Esophagus muscularis mucosa (tissue), 4 donors: ENCODE measurements around the gene NOP56.

Experiments
- CTCF ChIP-seq, 3 experiments: fragments of 200-600 bp in 2 of 3; fragments of 450-650 bp in 1 of 3; sonication (generic) in 2 of 3; IDR thresholded peaks; one replicate each; pipeline ENCODE4 v1.5.1; 2017 to 2019; ENCODE audit warnings: antibody characterized with exemption in 3 of 3, mild to moderate bottlenecking in 2 of 3, moderate library complexity in 1 of 3
- EP300 ChIP-seq: sonication (generic); formaldehyde crosslinking; IDR thresholded peaks from one replicate; pipeline ENCODE4 v1.6.1; 2017; ENCODE audit warnings: antibody characterized with exemption
- POLR2A ChIP-seq: fragments of 450-650 bp; IDR thresholded peaks from one replicate; pipeline ENCODE4 v1.6.1; 2017; ENCODE audit warnings: antibody characterized with exemption, moderate library complexity, mild to moderate bottlenecking, low read depth
- POLR2AphosphoS5 ChIP-seq, 2 donors: sonication (generic); formaldehyde crosslinking; IDR thresholded peaks; one replicate each; pipeline ENCODE4 v1.6.1; 2017; ENCODE audit warnings: antibody characterized with exemption in 2 of 2

GRCh38 chr20:2626853-2627541 is 25.4 kb upstream of the NOP56 start:
- no peak for TF ChIP-seq CTCF (IDR thresholded peaks at IDR 0.05)
- no peak for TF ChIP-seq POLR2AphosphoS5 (IDR thresholded peaks at IDR 0.05)
- TF ChIP-seq POLR2A = no peak
- TF ChIP-seq EP300 = no peak
